ENCODE measurements around the gene TESK2.
A peak's percentile ranks its signal among the peaks of the same experiment; 100 is the strongest.

TESK2 gene

GRCh38 chr1:45508295-45509151 lies 17.6 kb upstream of the TESK2 start:
- H3K9me3 ChIP-seq (ENCODE audit: control insufficient read depth, insufficient read depth, low read depth, low read length), result no peaks in the 10 kb centered on the region
- H3K9ac ChIP-seq (ENCODE audit: low read length), result no peak overlapping the region
- peaks cover 64% of the 10 kb centered on the region for H3K36me3 ChIP-seq (ENCODE audit: control insufficient read depth, insufficient read depth, low read length)
- no peak overlapping the region for H3K4me3 ChIP-seq (ENCODE audit: low read depth, low read length)
- H3K4me1 ChIP-seq (ENCODE audit: control insufficient read depth, insufficient read depth, low read length), result no peaks in the 10 kb centered on the region
- H3K27me3 ChIP-seq (ENCODE audit: control insufficient read depth, insufficient read depth, low read length), result no peaks in the 10 kb centered on the region
- no peak overlapping the region for H3K27ac ChIP-seq (ENCODE audit: low read depth, low read length)

GRCh38 chr1:45507893-45508292 lies 16.9 kb upstream of the TESK2 start:
- H3K27ac ChIP-seq (ENCODE audit: low read depth, low read length), result no peak overlapping the region
- H3K36me3 ChIP-seq (ENCODE audit: control insufficient read depth, insufficient read depth, low read length), result peaks cover 57% of the 10 kb centered on the region
- H3K9me3 ChIP-seq (ENCODE audit: control insufficient read depth, insufficient read depth, low read depth, low read length), result no peaks in the 10 kb centered on the region
- no peaks in the 10 kb centered on the region for H3K4me1 ChIP-seq (ENCODE audit: control insufficient read depth, insufficient read depth, low read length)
- H3K9ac ChIP-seq (ENCODE audit: low read length), result no peak overlapping the region
- H3K4me3 ChIP-seq (ENCODE audit: low read depth, low read length), result no peak overlapping the region
- no peaks in the 10 kb centered on the region for H3K27me3 ChIP-seq (ENCODE audit: control insufficient read depth, insufficient read depth, low read length)

- H3K27me3 ChIP-seq (ENCODE audit: control insufficient read depth, insufficient read depth, low read length), result no peaks in the 10 kb centered on the region
- no peaks in the 10 kb centered on the region for H3K4me1 ChIP-seq (ENCODE audit: control insufficient read depth, insufficient read depth, low read length)
- no peak overlapping the region for H3K9ac ChIP-seq (ENCODE audit: low read length)
- no peaks in the 10 kb centered on the region for H3K9me3 ChIP-seq (ENCODE audit: control insufficient read depth, insufficient read depth, low read depth, low read length)
- no peak overlapping the region for H3K4me3 ChIP-seq (ENCODE audit: low read depth, low read length)
- H3K36me3 ChIP-seq (ENCODE audit: control insufficient read depth, insufficient read depth, low read length), result peaks cover 50% of the 10 kb centered on the region
- no peak overlapping the region for H3K27ac ChIP-seq (ENCODE audit: low read depth, low read length)
These were observed 16.2 kb upstream of the TESK2 start for GRCh38 chr1:45507195-45507594.

- peaks cover 15% of the 10 kb centered on the region for H3K36me3 ChIP-seq (ENCODE audit: control insufficient read depth, insufficient read depth, low read length)
- no peak overlapping the region for H3K9ac ChIP-seq (ENCODE audit: low read length)
- H3K4me3 ChIP-seq (ENCODE audit: low read depth, low read length), result no peak overlapping the region
- no peaks in the 10 kb centered on the region for H3K9me3 ChIP-seq (ENCODE audit: control insufficient read depth, insufficient read depth, low read depth, low read length)
- no peaks in the 10 kb centered on the region for H3K27me3 ChIP-seq (ENCODE audit: control insufficient read depth, insufficient read depth, low read length)
- H3K27ac ChIP-seq (ENCODE audit: low read depth, low read length), result no peak overlapping the region
- H3K4me1 ChIP-seq (ENCODE audit: control insufficient read depth, insufficient read depth, low read length), result peaks cover 12% of the 10 kb centered on the region
These were observed 12.7 kb upstream of the TESK2 start for GRCh38 chr1:45503462-45504360.

GRCh38 chr1:45501505-45501859 lies 10.5 kb upstream of the TESK2 start:
- Histone ChIP-seq H3K4me1 (ENCODE audit: control insufficient read depth, insufficient read depth, low read length) (peaks cover 12% of the 10 kb centered on the region), H3K27ac (ENCODE audit: low read depth, low read length) (no peak overlapping the region), H3K27me3 (ENCODE audit: control insufficient read depth, insufficient read depth, low read length) (no peaks in the 10 kb centered on the region), H3K9ac (ENCODE audit: low read length) (no peak overlapping the region), H3K4me3 (ENCODE audit: low read depth, low read length) (peak overlapping the region; percentile 68; the same call in 1 of the 2 replicates), H3K36me3 (ENCODE audit: control insufficient read depth, insufficient read depth, low read length) (peaks cover 2% of the 10 kb centered on the region; the same call in 1 of the 2 replicates), H3K9me3 (ENCODE audit: control insufficient read depth, insufficient read depth, low read depth, low read length) (peaks cover 3% of the 10 kb centered on the region; the same call in 1 of the 2 replicates)

GRCh38 chr1:45499415-45499769 lies 8.4 kb upstream of the TESK2 start:
- Histone ChIP-seq H3K27me3 (ENCODE audit: control insufficient read depth, insufficient read depth, low read length) (no peaks in the 10 kb centered on the region), H3K9me3 (ENCODE audit: control insufficient read depth, insufficient read depth, low read depth, low read length) (peaks cover 3% of the 10 kb centered on the region; the same call in 1 of the 2 replicates), H3K27ac (ENCODE audit: low read depth, low read length) (no peak overlapping the region), H3K9ac (ENCODE audit: low read length) (peak overlapping the region; percentile 62), H3K4me3 (ENCODE audit: low read depth, low read length) (peak overlapping the region; percentile 72), H3K36me3 (ENCODE audit: control insufficient read depth, insufficient read depth, low read length) (no peaks in the 10 kb centered on the region; the same call in 1 of the 2 replicates), H3K4me1 (ENCODE audit: control insufficient read depth, insufficient read depth, low read length) (peaks cover 12% of the 10 kb centered on the region)

- peaks cover 3% of the 10 kb centered on the region; the same call in 1 of the 2 replicates for H3K9me3 ChIP-seq (ENCODE audit: control insufficient read depth, insufficient read depth, low read depth, low read length)
- no peaks in the 10 kb centered on the region for H3K36me3 ChIP-seq (ENCODE audit: control insufficient read depth, insufficient read depth, low read length)
- no peaks in the 10 kb centered on the region for H3K27me3 ChIP-seq (ENCODE audit: control insufficient read depth, insufficient read depth, low read length)
- H3K27ac ChIP-seq (ENCODE audit: low read depth, low read length), result no peak overlapping the region
- H3K4me3 ChIP-seq (ENCODE audit: low read depth, low read length), result no peak overlapping the region
- H3K4me1 ChIP-seq (ENCODE audit: control insufficient read depth, insufficient read depth, low read length), result peaks cover 12% of the 10 kb centered on the region
- no peak overlapping the region for H3K9ac ChIP-seq (ENCODE audit: low read length)
These were observed 7.3 kb upstream of the TESK2 start for GRCh38 chr1:45498279-45498678.

- Histone ChIP-seq H3K9me3 (ENCODE audit: control insufficient read depth, insufficient read depth, low read depth, low read length) (peaks cover 3% of the 10 kb centered on the region; the same call in 1 of the 2 replicates), H3K4me3 (ENCODE audit: low read depth, low read length) (no peak overlapping the region), H3K4me1 (ENCODE audit: control insufficient read depth, insufficient read depth, low read length) (peaks cover 8% of the 10 kb centered on the region), H3K9ac (ENCODE audit: low read length) (no peak overlapping the region), H3K27ac (ENCODE audit: low read depth, low read length) (no peak overlapping the region), H3K27me3 (ENCODE audit: control insufficient read depth, insufficient read depth, low read length) (peaks cover 13% of the 10 kb centered on the region; the same call in 1 of the 2 replicates), H3K36me3 (ENCODE audit: control insufficient read depth, insufficient read depth, low read length) (no peaks in the 10 kb centered on the region)
These were observed 2.2 kb upstream of the TESK2 start for GRCh38 chr1:45493116-45493697.

GRCh38 chr1:45492691-45493090 lies 1.7 kb upstream of the TESK2 start:
- Histone ChIP-seq H3K4me3 (ENCODE audit: low read depth, low read length) (no peak overlapping the region), H3K27ac (ENCODE audit: low read depth, low read length) (no peak overlapping the region), H3K4me1 (ENCODE audit: control insufficient read depth, insufficient read depth, low read length) (peaks cover 8% of the 10 kb centered on the region), H3K36me3 (ENCODE audit: control insufficient read depth, insufficient read depth, low read length) (no peaks in the 10 kb centered on the region), H3K9ac (ENCODE audit: low read length) (no peak overlapping the region), H3K27me3 (ENCODE audit: control insufficient read depth, insufficient read depth, low read length) (peaks cover 13% of the 10 kb centered on the region; the same call in 1 of the 2 replicates), H3K9me3 (ENCODE audit: control insufficient read depth, insufficient read depth, low read depth, low read length) (peaks cover 3% of the 10 kb centered on the region; the same call in 1 of the 2 replicates)

GRCh38 chr1:45491487-45492260 lies 711 bp upstream of the TESK2 start:
- Histone ChIP-seq H3K27ac (ENCODE audit: low read depth, low read length) (no peak overlapping the region), H3K36me3 (ENCODE audit: control insufficient read depth, insufficient read depth, low read length) (no peaks in the 10 kb centered on the region), H3K9me3 (ENCODE audit: control insufficient read depth, insufficient read depth, low read depth, low read length) (no peaks in the 10 kb centered on the region), H3K4me3 (ENCODE audit: low read depth, low read length) (peak overlapping the region; percentile 39), H3K27me3 (ENCODE audit: control insufficient read depth, insufficient read depth, low read length) (peaks cover 13% of the 10 kb centered on the region; the same call in 1 of the 2 replicates), H3K4me1 (ENCODE audit: control insufficient read depth, insufficient read depth, low read length) (peaks cover 8% of the 10 kb centered on the region), H3K9ac (ENCODE audit: low read length) (no peak overlapping the region)

Data from HUES6 (cell line).